CD14-positive monocyte (primary cell): ENCODE data around the gene OPA1. TPM values are rescaled to one million over a fixed set of nuclear protein-coding genes. Genes with fewer than 3 reads are reported as not detected.

ENCODE experiments used
- DNase-seq, 3 donors: peaks; one replicate each; pipeline ENCODE4 v3.0.0-alpha.2; 2011 to 2022
- H2AFZ ChIP-seq: 2 replicates; pipeline ENCODE4 v1.6.0; 2012; ENCODE audit warnings: mild to moderate bottlenecking, low read depth, low read length, inconsistent platforms; ENCODE audit not compliant: insufficient read depth, poor library complexity, severe bottlenecking
- H3K27ac ChIP-seq, 2 donors: 1 replicate in 1 of 2; 2 replicates in 1 of 2; pipeline ENCODE4 v1.5.1; 2012 to 2013; ENCODE audit warnings: low read length in 2 of 2, control low read depth in 1 of 2, inconsistent platforms in 1 of 2, low read depth in 1 of 2, mild to moderate bottlenecking in 1 of 2
- H3K27me3 ChIP-seq, 2 donors: one replicate each; pipeline versions ENCODE4 v1.6.0 to v1.6.1; 2011 to 2013; ENCODE audit warnings: low read length in 2 of 2; ENCODE audit not compliant: control insufficient read depth in 2 of 2, insufficient read depth in 2 of 2
- H3K36me3 ChIP-seq, 2 donors: replicated peaks in 1 of 2; 1 replicate in 1 of 2; 2 replicates in 1 of 2; pipeline versions ENCODE4 v1.5.1 to v1.6.1; 2012 to 2013; ENCODE audit warnings: low read length in 2 of 2, control low read depth in 1 of 2, inconsistent platforms in 1 of 2, mild to moderate bottlenecking in 1 of 2; ENCODE audit not compliant: insufficient read depth in 2 of 2, control insufficient read depth in 1 of 2
- H3K4me1 ChIP-seq, 2 donors: 1 replicate in 1 of 2; 2 replicates in 1 of 2; pipeline versions ENCODE4 v1.5.1 to v1.6.1; 2012 to 2013; ENCODE audit warnings: low read length in 2 of 2, control low read depth in 1 of 2, inconsistent platforms in 1 of 2, mild to moderate bottlenecking in 1 of 2, moderate library complexity in 1 of 2; ENCODE audit not compliant: insufficient read depth in 2 of 2, control insufficient read depth in 1 of 2
- H3K4me2 ChIP-seq: replicated peaks from 2 replicates; pipeline ENCODE3; 2012; ENCODE audit warnings: low read length, moderate library complexity, mild to moderate bottlenecking; ENCODE audit not compliant: poor library complexity, severe bottlenecking; ENCODE audit errors: extremely low read depth
- H3K4me3 ChIP-seq, 3 experiments: fragments of 200-600 bp in 1 of 3; sonication (generic) in 1 of 3; replicated peaks in 1 of 3; 1 replicate in 2 of 3; 2 replicates in 1 of 3; pipeline ENCODE4 v1.5.1; 2011 to 2013; ENCODE audit warnings: low read length in 3 of 3, mild to moderate bottlenecking in 3 of 3, control low read depth in 2 of 3, low read depth in 2 of 3, inconsistent platforms in 1 of 3, moderate library complexity in 1 of 3
- H3K79me2 ChIP-seq: 2 replicates; pipeline ENCODE4 v1.6.0; 2012; ENCODE audit warnings: mild to moderate bottlenecking, control low read depth, inconsistent platforms, low read length, moderate library complexity; ENCODE audit not compliant: insufficient read depth
- H3K9ac ChIP-seq: 2 replicates; pipeline ENCODE4 v1.6.0; 2017; ENCODE audit warnings: low read length, mild to moderate bottlenecking; ENCODE audit not compliant: insufficient read depth, poor library complexity, severe bottlenecking
- H3K9me3 ChIP-seq, 2 donors: replicated peaks in 1 of 2; 1 replicate in 1 of 2; 2 replicates in 1 of 2; pipeline versions ENCODE4 v1.5.1 to v1.6.1; 2012 to 2013; ENCODE audit warnings: low read length in 2 of 2, control low read depth in 1 of 2; ENCODE audit not compliant: control insufficient read depth in 1 of 2, insufficient read depth in 1 of 2
- H4K20me1 ChIP-seq: 2 replicates; pipeline ENCODE4 v1.6.0; 2012; ENCODE audit warnings: mild to moderate bottlenecking, low read length, control low read depth, moderate library complexity; ENCODE audit not compliant: insufficient read depth
- H3K27ac Mint-ChIP-seq, 7 donors: one replicate each; pipeline ENCODE4 v1.8.0; 2020; ENCODE audit warnings: mild to moderate bottlenecking in 7 of 7, mixed read lengths in 7 of 7, moderate library complexity in 6 of 7, inconsistent platforms in 2 of 7
- H3K27me3 Mint-ChIP-seq, 3 donors: one replicate each; pipeline ENCODE4 v1.8.0; 2021 to 2022; ENCODE audit warnings: low read depth in 3 of 3, mild to moderate bottlenecking in 3 of 3, mixed read lengths in 3 of 3, moderate library complexity in 3 of 3, inconsistent platforms in 1 of 3
- H3K36me3 Mint-ChIP-seq, 2 donors: one replicate each; pipeline ENCODE4 v1.8.0; 2020; ENCODE audit warnings: mixed read lengths in 2 of 2, inconsistent platforms in 1 of 2, mild to moderate bottlenecking in 1 of 2
- H3K4me1 Mint-ChIP-seq: one replicate; pipeline ENCODE4 v1.8.0; 2020; ENCODE audit warnings: mild to moderate bottlenecking, mixed read lengths
- H3K4me3 Mint-ChIP-seq, 2 donors: one replicate each; pipeline ENCODE4 v1.8.0; 2020; ENCODE audit warnings: mild to moderate bottlenecking in 2 of 2, mixed read lengths in 2 of 2, moderate library complexity in 1 of 2
- H3K9me3 Mint-ChIP-seq, 7 donors: one replicate each; pipeline ENCODE4 v1.8.0; 2020 to 2022; ENCODE audit warnings: mixed read lengths in 7 of 7, mild to moderate bottlenecking in 6 of 7, moderate library complexity in 6 of 7, inconsistent platforms in 2 of 7
- CTCF ChIP-seq: fragments of 200-600 bp; IDR thresholded peaks from one replicate; pipeline ENCODE4 v1.8.0; 2022; ENCODE audit warnings: antibody characterized with exemption, mild to moderate bottlenecking
- WGBS: methylation state at CpG from one replicate; pipeline ENCODE4 v1.1.5; 2013; ENCODE audit warnings: missing lambda C conversion rate; ENCODE audit not compliant: insufficient coverage; 5-methylcytosine and 5-hydroxymethylcytosine counted together
- intact Hi-C, 2 donors: fragments of 100-400 bp; cut with micrococcal nuclease; formaldehyde crosslinking; loops; one replicate each; pipeline versions ENCODE4 v1.15.0 to v1.15.1; 2023
- polyA plus RNA-seq, 3 donors: library from polyadenylated mRNA; depleted of rRNA in 1 of 3; unstranded in 2 of 3; stranded (reverse) in 1 of 3; fragments of 300-500 nt in 2 of 3; fragments of >200 nt in 1 of 3; fragmentation: Illumina TruSeq in 2 of 3; gene quantifications; 1 replicate in 2 of 3; 2 replicates in 1 of 3; pipeline ENCODE4 v1.2.3, GENCODE V29; 2012 to 2021

The OPA1 gene
- polyA plus RNA-seq, 3 donors: 15.4 to 26.5 (median 18.1) TPM

- H3K9ac ChIP-seq: no peak overlapping the region
- H3K4me3 Mint-ChIP-seq: no peak overlapping the region
- no peak overlapping the region for H2AFZ ChIP-seq
- no peaks in the 10 kb centered on the region for H3K27me3 ChIP-seq
- WGBS: 24% methylated on average over 3 of the region's 5 CpGs
- no peaks in the 10 kb centered on the region for H3K4me1 ChIP-seq
- H3K4me3 ChIP-seq: no peak overlapping the region
- no peak overlapping the region for H3K4me2 ChIP-seq
- TF ChIP-seq CTCF: no peak
- H3K4me1 Mint-ChIP-seq: peaks cover 6% of the 10 kb centered on the region
- no peaks in the 10 kb centered on the region for H4K20me1 ChIP-seq
- peak overlapping the region in 1 of 7 donors; percentile 65 for H3K27ac Mint-ChIP-seq
- no peak for DNase-seq
- no peaks in the 10 kb centered on the region for H3K9me3 ChIP-seq
- peak overlapping the region in 1 of 2 donors; percentile 9 for H3K27ac ChIP-seq
- H3K79me2 ChIP-seq: no peaks in the 10 kb centered on the region
- peaks cover 31 to 76% of the 10 kb centered on the region in 2 donors for H3K36me3 ChIP-seq
- no peaks in the 10 kb centered on the region for H3K27me3 Mint-ChIP-seq
- no peaks in the 10 kb centered on the region for H3K9me3 Mint-ChIP-seq
- intact Hi-C loops: no loop called here
- peaks cover 40 to 52% of the 10 kb centered on the region in 2 donors for H3K36me3 Mint-ChIP-seq
Measured at GRCh38 chr3:193693774-193694173, 100.8 kb downstream of the OPA1 start.

GRCh38 chr3:193701953-193702635, 109.1 kb downstream of the OPA1 start:
- Mint-ChIP-seq H3K4me3 (no peak overlapping the region), H3K9me3 (no peaks in the 10 kb centered on the region), H3K27me3 (peaks cover 0 to 1% (median 0%) of the 10 kb centered on the region in 3 donors), H3K4me1 (peaks cover 15% of the 10 kb centered on the region), H3K27ac (no peak overlapping the region), H3K36me3 (peaks cover 23 to 26% of the 10 kb centered on the region in 2 donors)
- intact Hi-C loops: no loop called here
- no peak for TF ChIP-seq CTCF
- WGBS: 100% methylated on average over 2 of the region's 8 CpGs
- H3K4me3 ChIP-seq: no peak overlapping the region
- H2AFZ ChIP-seq: no peak overlapping the region
- no peaks in the 10 kb centered on the region for H3K27me3 ChIP-seq
- H3K27ac ChIP-seq: no peak overlapping the region
- DNase-seq: no peak
- H3K9ac ChIP-seq: no peak overlapping the region
- H4K20me1 ChIP-seq: no peaks in the 10 kb centered on the region
- H3K4me1 ChIP-seq: peaks cover 3 to 10% of the 10 kb centered on the region in 2 donors
- H3K36me3 ChIP-seq: peaks cover 3 to 21% of the 10 kb centered on the region in 2 donors
- H3K9me3 ChIP-seq: no peaks in the 10 kb centered on the region
- no peaks in the 10 kb centered on the region for H3K79me2 ChIP-seq
- H3K4me2 ChIP-seq: no peak overlapping the region
